Lower leg skin (tissue), 4 donors: Measurements from ENCODE around the gene IDI2. TPM values are rescaled to one million over a fixed set of nuclear protein-coding genes. Genes with fewer than 3 reads are reported as not detected.
"Not testable (repeated sequence)": the region's sequence is repeated elsewhere in the genome, so short reads cannot be mapped to it uniquely, and the experiment has no call there.

Source experiments
- DNase-seq, 2 donors: peaks; one replicate each; pipeline ENCODE4 v3.0.0-alpha.2; 2019; ENCODE audit warnings: low spot score in 2 of 2
- H3K4me3 ChIP-seq: fragments of 200-600 bp; sonication (generic); 2 replicates; pipeline ENCODE4 v1.5.1; 2017; ENCODE audit warnings: mild to moderate bottlenecking, low read depth; ENCODE audit not compliant: poor library complexity, severe bottlenecking
- POLR2A ChIP-seq, 2 donors: fragments of 450-650 bp; IDR thresholded peaks; one replicate each; pipeline ENCODE4 v1.6.1; 2016 to 2017; ENCODE audit warnings: antibody characterized with exemption in 2 of 2, mild to moderate bottlenecking in 1 of 2, moderate library complexity in 1 of 2
- WGBS, 2 donors: methylation state at CpG; one replicate each; pipeline ENCODE4 v1.1.5; 2018; 5-methylcytosine and 5-hydroxymethylcytosine counted together
- intact Hi-C: fragments of 100-400 bp; cut with DNase I; formaldehyde crosslinking; loops from one replicate; pipeline ENCODE4 v1.15.0; 2023; ENCODE audit warnings: low total_unique reads
- total RNA-seq, 4 donors: library from RNA; depleted of rRNA; stranded (reverse); fragments of >200 nt; gene quantifications; one replicate each; pipeline ENCODE4 v1.1.0, GENCODE V29; 2016
- TF ChIP-seq, protein P1 (sequence below), 3 donors: fragments of 450-650 bp; IDR thresholded peaks; one replicate each; pipeline ENCODE4 v1.5.1; 2016; ENCODE audit warnings: antibody characterized with exemption in 3 of 3, mild to moderate bottlenecking in 3 of 3, moderate library complexity in 2 of 3

The IDI2 gene
- total RNA-seq, 4 donors from 2014 or later, result not detected

DNA sequence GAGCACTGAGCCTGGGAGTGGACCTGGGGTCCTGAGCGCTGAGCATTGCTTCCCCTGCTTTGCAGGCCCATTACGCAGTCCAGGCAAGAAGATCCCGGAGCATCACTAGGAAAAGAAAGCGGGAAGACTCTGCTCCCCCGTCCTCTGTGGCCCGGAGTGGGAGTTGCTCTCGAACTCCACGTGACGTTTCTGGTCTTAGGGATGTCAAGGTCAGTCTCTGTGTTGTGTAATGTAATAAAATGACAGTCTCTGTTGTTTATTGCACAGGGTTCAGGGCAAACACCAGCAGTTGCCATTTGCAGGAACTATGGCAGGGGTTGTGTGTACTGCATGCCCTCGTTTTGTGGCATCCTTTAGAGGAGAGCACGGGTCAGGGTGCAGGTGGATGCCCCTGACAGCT lies 10.0 kb downstream of the IDI2 start:
- TF ChIP-seq, protein P1, sequence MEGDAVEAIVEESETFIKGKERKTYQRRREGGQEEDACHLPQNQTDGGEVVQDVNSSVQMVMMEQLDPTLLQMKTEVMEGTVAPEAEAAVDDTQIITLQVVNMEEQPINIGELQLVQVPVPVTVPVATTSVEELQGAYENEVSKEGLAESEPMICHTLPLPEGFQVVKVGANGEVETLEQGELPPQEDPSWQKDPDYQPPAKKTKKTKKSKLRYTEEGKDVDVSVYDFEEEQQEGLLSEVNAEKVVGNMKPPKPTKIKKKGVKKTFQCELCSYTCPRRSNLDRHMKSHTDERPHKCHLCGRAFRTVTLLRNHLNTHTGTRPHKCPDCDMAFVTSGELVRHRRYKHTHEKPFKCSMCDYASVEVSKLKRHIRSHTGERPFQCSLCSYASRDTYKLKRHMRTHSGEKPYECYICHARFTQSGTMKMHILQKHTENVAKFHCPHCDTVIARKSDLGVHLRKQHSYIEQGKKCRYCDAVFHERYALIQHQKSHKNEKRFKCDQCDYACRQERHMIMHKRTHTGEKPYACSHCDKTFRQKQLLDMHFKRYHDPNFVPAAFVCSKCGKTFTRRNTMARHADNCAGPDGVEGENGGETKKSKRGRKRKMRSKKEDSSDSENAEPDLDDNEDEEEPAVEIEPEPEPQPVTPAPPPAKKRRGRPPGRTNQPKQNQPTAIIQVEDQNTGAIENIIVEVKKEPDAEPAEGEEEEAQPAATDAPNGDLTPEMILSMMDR (IDR thresholded peaks at IDR 0.05), result no peak
- no peak for TF ChIP-seq POLR2A (IDR thresholded peaks at IDR 0.05)
- intact Hi-C loops, result no loop called here
- DNase-seq, result no peak
- H3K4me3 ChIP-seq, result no peak overlapping the region
- WGBS, 2 donors, result 96 to 99% methylated on average over 10 to 11 of the region's 11 CpGs

DNA sequence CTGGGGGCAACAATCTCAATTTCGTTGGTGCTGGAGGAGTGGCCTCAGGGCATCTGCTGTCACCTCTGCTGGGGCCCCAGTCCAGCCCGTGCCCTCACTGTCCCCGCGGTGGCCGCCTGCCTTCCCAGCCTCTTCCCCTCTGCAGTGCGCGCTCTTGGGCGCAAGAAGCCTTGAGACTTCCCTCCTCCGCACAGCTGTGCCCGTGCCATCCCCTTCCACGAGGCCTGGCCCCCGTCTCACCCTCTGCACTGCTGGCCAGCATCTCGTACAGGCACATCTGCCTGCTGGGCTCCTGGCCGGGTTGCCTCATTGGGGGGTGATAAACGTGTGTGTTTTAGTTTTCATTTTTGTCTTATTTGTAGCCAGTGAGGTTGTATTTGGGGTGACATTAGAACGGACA lies 14.0 kb downstream of the IDI2 start:
- no peak overlapping the region for H3K4me3 ChIP-seq
- intact Hi-C loops, result no loop called here
- TF ChIP-seq, protein P1 (IDR thresholded peaks at IDR 0.05), result no peak
- no peak for TF ChIP-seq POLR2A (IDR thresholded peaks at IDR 0.05)
- WGBS, 2 donors, result 94% methylated on average over 16 of the region's 16 CpGs
- DNase-seq, result no peak

DNA sequence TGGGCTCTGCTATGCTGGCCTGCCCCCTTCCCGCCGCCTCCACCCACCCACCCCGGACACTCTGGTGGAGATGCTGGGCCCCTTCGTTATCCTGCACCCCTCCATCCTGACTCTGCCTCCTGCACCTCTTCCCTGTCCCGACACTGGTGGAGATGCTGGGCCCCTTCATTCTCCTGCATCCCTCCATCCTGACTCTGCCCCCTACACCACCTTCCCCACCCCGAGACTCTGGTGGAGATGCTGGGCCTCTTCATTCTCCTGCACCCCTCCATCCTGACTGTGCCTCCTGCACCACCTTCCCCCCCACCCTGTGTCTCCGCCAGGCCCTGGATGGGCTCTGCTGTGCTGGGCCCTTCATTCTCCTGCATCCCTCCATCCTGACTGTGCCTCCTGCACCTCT lies 15.0 kb downstream of the IDI2 start:
- no peak overlapping the region for H3K4me3 ChIP-seq
- intact Hi-C loops, result no loop called here
- TF ChIP-seq, protein P1 (IDR thresholded peaks at IDR 0.05), result no peak
- TF ChIP-seq POLR2A (IDR thresholded peaks at IDR 0.05), result no peak
- 93 to 96% methylated on average over 7 of the region's 7 CpGs for WGBS, 2 donors
- DNase-seq, result no peak

DNA sequence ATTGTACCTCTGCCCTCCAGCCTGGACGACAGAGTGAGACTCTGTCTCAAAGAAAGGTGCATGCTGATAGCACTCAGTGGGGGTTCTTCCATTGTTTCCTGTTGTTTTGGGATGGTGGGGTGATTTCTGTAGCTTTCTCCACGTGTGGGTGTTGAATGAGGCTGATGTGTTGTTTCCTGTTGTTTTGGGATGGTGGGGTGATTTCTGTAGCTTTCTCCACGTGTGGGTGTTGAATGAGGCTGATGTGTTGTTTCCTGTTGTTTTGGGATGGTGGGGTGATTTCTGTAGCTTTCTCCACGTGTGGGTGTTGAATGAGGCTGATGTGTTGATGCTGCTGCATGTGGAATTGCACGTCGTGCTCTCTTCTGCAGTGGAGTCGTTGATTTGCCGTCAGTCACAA lies 15.7 kb downstream of the IDI2 start:
- WGBS, 2 donors, result 67 to 72% methylated on average over 8 of the region's 8 CpGs
- intact Hi-C loops, H3K4me3 ChIP-seq, DNase-seq: not testable (repeated sequence)

DNA sequence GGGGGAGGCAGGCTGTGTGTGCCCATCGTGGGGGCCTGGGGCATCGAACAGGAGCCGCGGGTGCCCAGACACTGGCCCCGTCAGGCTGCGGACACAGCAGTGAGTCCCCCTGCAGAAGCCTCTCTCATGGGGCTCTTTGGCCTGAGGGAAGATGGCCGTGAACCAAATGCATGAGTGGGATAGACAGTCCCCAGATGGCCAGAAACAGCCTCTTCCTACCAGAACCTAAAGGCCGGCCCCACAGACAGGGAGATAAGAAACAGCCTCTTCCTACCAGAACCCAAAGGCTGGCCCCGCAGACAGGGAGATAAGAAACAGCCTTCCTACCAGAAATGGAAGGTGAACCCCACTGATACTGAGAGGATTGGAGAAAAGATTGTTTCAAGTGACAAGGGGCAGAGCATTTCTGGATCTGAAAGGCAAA lies 16.6 kb downstream of the IDI2 start:
- WGBS, 2 donors, result 87 to 97% methylated on average over 9 of the region's 9 CpGs
- H3K4me3 ChIP-seq, result no peak overlapping the region
- DNase-seq, result no peak
- TF ChIP-seq, protein P1 (IDR thresholded peaks at IDR 0.05), result no peak
- no peak for TF ChIP-seq POLR2A (IDR thresholded peaks at IDR 0.05)
- intact Hi-C loops, result no loop called here

DNA sequence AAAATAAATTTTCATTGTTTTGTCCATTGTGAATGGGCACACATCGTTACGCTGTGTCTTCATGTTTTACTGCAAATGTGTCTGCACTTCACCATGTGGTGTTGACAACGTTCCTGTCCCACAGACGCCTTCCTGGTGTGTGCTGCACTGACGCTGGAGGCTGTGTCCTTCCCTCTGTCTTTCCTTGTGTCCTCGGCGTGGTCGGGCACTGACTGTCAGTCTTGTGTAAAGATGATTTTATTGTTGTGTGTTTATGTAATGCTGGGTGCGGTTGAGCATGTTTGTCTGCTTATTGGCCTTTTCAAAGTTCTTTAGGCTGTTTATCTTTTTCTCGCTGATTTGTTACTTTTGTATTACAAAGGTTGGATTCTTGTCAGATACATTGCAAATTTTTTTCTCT lies 18.1 kb downstream of the IDI2 start:
- TF ChIP-seq, protein P1 (IDR thresholded peaks at IDR 0.05), result no peak
- TF ChIP-seq POLR2A (IDR thresholded peaks at IDR 0.05), result no peak
- DNase-seq, result no peak
- 86 to 87% methylated on average over 10 of the region's 10 CpGs for WGBS, 2 donors
- intact Hi-C loops, result no loop called here
- H3K4me3 ChIP-seq, result no peak overlapping the region
